Measurements from ENCODE around the gene RNPS1.
"Not testable (repeated sequence)": the region's sequence is repeated elsewhere in the genome, so short reads cannot be mapped to it uniquely, and the experiment has no call there.

RNPS1 gene

GRCh38 chr16:2243781-2244180, 24.1 kb downstream of the RNPS1 start:
- DNase-seq (ENCODE audit: low read depth), result no peak
- TF ChIP-seq POLR2A (IDR thresholded peaks at IDR 0.05; ENCODE audit: extremely low read depth, insufficient read length) (no peak), MYC (IDR thresholded peaks at IDR 0.05; ENCODE audit: low read depth, low read length) (no peak), MAX (IDR thresholded peaks at IDR 0.05; ENCODE audit: low read depth, low read length) (no peak), CTCF (IDR thresholded peaks at IDR 0.05; ENCODE audit: low read depth, low read length) (no peak)
- no peak overlapping the region for H3K4me3 ChIP-seq (ENCODE audit: low read depth, low read length)

DNA sequence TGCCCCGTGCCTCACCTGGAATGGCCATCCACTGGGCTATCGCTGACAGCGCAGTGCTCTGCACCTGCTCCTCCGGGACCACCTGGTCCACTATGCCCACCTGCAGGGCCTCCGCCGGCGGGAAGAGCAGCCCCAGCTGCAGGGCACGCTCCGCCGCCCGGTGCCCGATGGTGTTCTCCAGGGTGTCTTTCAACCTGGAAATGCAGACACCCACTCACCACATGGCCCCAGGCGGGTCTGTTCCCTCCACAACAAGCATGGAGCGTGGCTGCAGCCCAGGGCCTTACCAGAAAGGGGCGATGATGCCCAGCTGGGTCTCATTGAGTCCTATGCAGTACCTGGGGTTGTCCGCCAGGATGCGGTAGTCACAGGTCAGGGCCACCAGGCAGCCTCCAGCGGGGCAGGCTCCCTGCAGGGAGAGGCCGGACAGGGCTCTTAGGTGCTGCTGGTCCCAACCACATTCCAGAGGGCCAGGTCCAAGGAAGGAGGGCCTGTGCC, 24.8 kb downstream of the RNPS1 start:
- DNase-seq (ENCODE audit: low read depth), result no peak
- TF ChIP-seq MAX (IDR thresholded peaks at IDR 0.05; ENCODE audit: low read depth, low read length) (no peak), POLR2A (IDR thresholded peaks at IDR 0.05; ENCODE audit: extremely low read depth, insufficient read length) (no peak), CTCF (IDR thresholded peaks at IDR 0.05; ENCODE audit: low read depth, low read length) (no peak), MYC (IDR thresholded peaks at IDR 0.05; ENCODE audit: low read depth, low read length) (no peak)
- H3K4me3 ChIP-seq (ENCODE audit: low read depth, low read length), result no peak overlapping the region

DNA sequence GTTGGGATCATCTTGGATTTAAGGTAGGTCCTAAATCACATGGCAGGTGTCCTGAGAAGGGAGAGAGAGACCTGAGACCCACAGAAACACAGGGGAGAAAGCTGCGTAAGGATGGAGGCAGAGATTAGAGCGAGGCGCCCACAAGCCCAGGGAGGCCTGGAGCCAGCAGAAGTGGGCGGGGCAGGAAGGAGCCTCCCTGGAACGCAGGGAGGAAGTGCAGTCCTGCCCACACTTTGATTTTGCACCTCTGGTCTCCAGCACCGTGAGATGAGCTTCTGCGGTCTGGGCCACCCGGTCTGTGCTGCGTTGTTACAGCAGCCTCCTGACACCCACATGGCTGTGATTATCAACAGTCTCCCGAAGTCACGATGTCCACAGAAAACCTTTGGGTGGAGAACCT, 25.3 kb downstream of the RNPS1 start:
- no peak for DNase-seq (ENCODE audit: low read depth)
- H3K4me3 ChIP-seq (ENCODE audit: low read depth, low read length), result no peak overlapping the region
- TF ChIP-seq MAX (IDR thresholded peaks at IDR 0.05; ENCODE audit: low read depth, low read length), result no peak

- DNase-seq (ENCODE audit: low read depth); H3K4me3 ChIP-seq (ENCODE audit: low read depth, low read length): not testable (repeated sequence)
These were observed 27.6 kb downstream of the RNPS1 start for GRCh38 chr16:2240331-2240730.

DNA sequence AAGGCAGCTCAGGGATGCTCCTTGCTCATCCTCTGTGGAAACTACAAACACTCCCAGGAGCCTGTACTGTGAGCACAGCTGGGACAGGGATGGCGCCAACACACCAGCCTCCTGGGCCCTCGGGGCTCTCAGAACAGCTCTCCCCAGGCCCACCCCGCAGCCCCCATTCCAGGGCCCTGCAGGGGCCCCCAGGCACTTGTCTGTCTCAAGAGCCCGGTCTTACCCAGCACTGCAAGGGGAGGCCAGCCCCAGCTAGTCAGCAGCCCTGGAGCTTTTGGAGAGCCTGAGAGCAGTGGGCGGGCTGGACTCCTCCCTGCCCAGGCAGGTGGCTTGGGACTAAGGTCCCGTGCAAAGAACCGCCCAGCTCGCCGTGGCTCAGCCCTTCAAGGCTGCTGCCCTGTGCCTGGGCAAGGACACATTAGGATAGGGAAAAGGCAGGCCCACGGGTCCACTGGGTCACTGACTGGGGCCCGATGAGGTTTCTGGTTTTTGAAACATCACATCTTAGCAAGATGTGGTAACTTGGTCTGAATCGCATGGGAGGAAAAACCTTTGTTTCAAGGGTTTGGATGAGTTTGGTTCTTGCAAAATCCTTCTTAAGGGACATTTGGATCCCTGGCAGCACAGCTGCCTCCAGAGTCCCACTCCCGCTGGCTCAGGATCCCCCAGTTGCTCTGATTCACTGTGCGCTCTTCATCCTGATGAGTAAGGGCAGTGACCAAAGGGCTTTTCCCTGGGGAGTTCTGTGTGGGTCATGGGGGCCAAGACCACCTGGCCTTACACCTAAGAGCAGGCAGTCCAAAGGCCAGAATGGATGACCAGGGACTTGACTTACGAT, 28.9 kb downstream of the RNPS1 start:
- no peak for TF ChIP-seq MYC (IDR thresholded peaks at IDR 0.05; ENCODE audit: low read depth, low read length)
- TF ChIP-seq POLR2A (IDR thresholded peaks at IDR 0.05; ENCODE audit: extremely low read depth, insufficient read length), result no peak
- no peak for TF ChIP-seq MAX (IDR thresholded peaks at IDR 0.05; ENCODE audit: low read depth, low read length)
- TF ChIP-seq CTCF (IDR thresholded peaks at IDR 0.05; ENCODE audit: low read depth, low read length), result no peak
- DNase-seq (ENCODE audit: low read depth), result no peak

DNA sequence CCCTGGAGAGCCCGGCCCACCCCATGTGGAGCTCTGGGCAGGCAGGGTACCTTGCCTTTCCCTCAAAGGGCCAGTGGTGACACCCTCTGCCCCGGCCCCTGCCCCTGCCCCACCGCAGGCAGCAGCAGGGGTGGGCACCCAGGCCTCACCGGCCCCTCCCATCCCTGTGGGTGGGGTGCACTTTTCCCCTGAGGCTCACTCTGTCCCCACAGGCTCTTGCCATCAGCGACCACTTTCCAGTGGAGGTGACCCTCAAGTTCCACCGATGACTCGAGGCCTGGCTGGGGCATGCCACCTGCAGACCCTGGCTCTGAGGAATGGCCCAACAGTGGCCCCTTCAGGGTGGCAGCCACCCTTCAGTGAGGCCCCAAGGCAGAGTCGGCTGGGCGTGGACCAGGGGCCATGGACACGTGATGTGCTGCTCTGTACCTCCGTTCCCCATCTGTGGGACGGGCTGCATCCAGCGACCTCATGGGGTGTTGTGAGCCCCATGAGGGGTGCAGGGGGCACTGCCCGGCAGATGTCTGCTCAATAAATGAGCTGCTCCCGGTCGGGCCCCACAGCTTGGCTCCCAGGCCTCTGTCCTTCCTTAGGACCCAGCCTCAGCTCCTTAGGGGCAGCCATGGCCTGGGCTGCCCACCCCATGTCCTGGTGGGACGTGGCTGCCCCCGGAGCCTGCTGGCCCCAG, 29.6 kb downstream of the RNPS1 start:
- no peak overlapping the region for H3K4me3 ChIP-seq (ENCODE audit: low read depth, low read length)
- TF ChIP-seq MAX (IDR thresholded peaks at IDR 0.05; ENCODE audit: low read depth, low read length), result no peak
- TF ChIP-seq POLR2A (IDR thresholded peaks at IDR 0.05; ENCODE audit: extremely low read depth, insufficient read length), result no peak
- no peak for TF ChIP-seq MYC (IDR thresholded peaks at IDR 0.05; ENCODE audit: low read depth, low read length)
- TF ChIP-seq CTCF (IDR thresholded peaks at IDR 0.05; ENCODE audit: low read depth, low read length), result no peak

More for the DNA sequence above, 28.9 kb downstream of the RNPS1 start:
- H3K4me3 ChIP-seq (ENCODE audit: low read depth, low read length), result no peak overlapping the region

More for the DNA sequence above, 29.6 kb downstream of the RNPS1 start:
- no peak for DNase-seq (ENCODE audit: low read depth)

Measured in NB4 (cell line).